Measurements from ENCODE around the gene CNTN4. TPM values are rescaled to one million over a fixed set of nuclear protein-coding genes. Genes with fewer than 3 reads are reported as not detected.
"Not testable (repeated sequence)": the region's sequence is repeated elsewhere in the genome, so short reads cannot be mapped to it uniquely, and the experiment has no call there.

The CNTN4 gene
- not detected in 2 replicates for total RNA-seq (2014; rRNA removed; shearing (Covaris generic); ENCODE audit: low replicate concordance)

- peak; percentile 11 for DNase-seq
- Histone ChIP-seq H3K36me3 (no peaks in the 10 kb centered on the region), H3K4me3 (no peak within 1 kb of the TSS), H3K9me3 (no peaks in the 10 kb centered on the region), H3K27me3 (peaks cover 10% of the 10 kb centered on the region)
These were observed at the start of gene CNTN4 for GRCh38 chr3:2098398-2099027. Gene CNTN4 (plus strand): TSS chr3:2098866.

DNA sequence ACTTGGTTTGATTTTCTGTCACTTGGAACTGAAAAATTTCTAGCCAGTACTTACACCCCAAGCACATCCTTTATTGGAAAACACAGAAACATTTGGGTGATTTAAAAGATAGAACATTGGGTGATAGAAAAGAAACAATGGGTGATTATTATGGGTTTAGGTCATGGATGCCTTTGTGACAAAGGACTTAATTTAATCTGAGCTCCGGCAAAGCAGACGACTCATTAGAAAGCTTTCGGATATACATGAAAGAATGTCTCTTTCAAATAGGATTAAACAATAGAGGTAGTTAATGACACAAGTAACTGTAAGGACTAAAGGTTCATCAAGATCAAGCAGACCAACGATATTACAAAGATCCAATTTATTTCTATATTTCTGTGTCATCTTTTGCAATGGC, 37.3 kb upstream of the CNTN4 start:
- Histone ChIP-seq H3K36me3 (no peaks in the 10 kb centered on the region), H3K27me3 (no peaks in the 10 kb centered on the region), H3K9me3 (no peaks in the 10 kb centered on the region), H3K4me3 (no peak overlapping the region)
- DNase-seq = no peak

GRCh38 chr3:2071531-2071930, 27.1 kb upstream of the CNTN4 start:
- no peak for DNase-seq
- Histone ChIP-seq H3K36me3 (no peaks in the 10 kb centered on the region), H3K9me3 (no peaks in the 10 kb centered on the region), H3K4me3 (no peak overlapping the region), H3K27me3 (no peaks in the 10 kb centered on the region)

- no peak for DNase-seq
- Histone ChIP-seq H3K4me3 (no peak overlapping the region), H3K9me3 (no peaks in the 10 kb centered on the region), H3K27me3 (no peaks in the 10 kb centered on the region), H3K36me3 (no peaks in the 10 kb centered on the region)
These were observed 19.8 kb upstream of the CNTN4 start for GRCh38 chr3:2078821-2079220.

DNA sequence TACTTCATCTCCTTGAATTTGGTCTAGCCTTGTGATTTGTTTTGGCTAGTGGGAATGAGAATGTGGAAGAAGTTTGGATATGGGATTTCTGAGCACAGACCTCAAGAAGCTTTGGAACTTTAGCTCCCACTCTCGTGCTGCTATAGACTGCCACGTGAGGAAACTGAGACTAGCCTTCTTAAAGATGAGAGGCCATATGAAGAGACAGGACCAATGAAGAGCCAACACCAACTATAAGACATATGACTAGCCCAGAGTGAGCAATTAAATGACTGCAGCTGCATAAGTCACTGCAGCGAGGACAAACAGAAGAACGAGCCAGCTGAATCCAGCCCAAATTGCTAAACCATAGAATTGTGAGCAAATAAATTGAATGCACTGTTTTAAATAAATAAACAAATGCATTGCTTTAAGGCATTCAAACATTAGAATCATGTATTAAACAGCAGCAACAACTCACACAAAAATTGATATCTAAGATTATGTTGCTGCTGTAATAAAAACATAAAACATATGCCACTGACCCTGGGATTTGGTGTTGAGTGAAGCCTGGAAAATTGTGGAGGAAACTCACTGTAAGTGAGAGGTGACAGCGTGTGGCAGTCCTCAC, 15.7 kb upstream of the CNTN4 start:
- Histone ChIP-seq H3K27me3 (no peaks in the 10 kb centered on the region), H3K36me3 (no peaks in the 10 kb centered on the region), H3K4me3 (no peak overlapping the region), H3K9me3 (no peaks in the 10 kb centered on the region)
- no peak for DNase-seq

DNA sequence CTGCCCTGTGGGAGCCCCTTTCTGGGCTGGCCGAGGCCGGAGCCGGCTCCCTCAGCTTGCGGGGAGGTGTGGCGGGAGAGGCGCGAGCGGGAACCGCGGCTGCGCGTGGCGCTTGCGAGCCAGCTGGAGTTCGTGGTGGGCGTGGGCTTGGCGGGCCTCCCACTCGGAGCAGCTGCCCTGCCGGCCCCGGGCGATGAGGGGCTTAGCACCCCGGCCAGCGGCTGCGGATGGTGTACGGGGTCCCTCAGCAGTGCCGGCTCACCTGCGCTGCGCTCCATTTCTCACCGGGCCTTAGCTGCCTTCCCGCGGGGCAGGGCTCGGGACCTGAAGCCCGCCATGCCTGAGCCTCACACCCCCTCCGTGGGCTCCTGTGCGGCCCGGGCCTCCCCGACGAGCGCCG, 15.1 kb upstream of the CNTN4 start:
- not testable (repeated sequence) for H3K36me3 ChIP-seq, H3K27me3 ChIP-seq, H3K4me3 ChIP-seq, H3K9me3 ChIP-seq, DNase-seq

- H3K27me3 ChIP-seq = no peaks in the 10 kb centered on the region
- H3K36me3 ChIP-seq = no peaks in the 10 kb centered on the region
- no peak for DNase-seq
- H3K4me3 ChIP-seq = no peak overlapping the region
- H3K9me3 ChIP-seq = no peaks in the 10 kb centered on the region
These were observed 8.4 kb upstream of the CNTN4 start for GRCh38 chr3:2090095-2090911.

DNA sequence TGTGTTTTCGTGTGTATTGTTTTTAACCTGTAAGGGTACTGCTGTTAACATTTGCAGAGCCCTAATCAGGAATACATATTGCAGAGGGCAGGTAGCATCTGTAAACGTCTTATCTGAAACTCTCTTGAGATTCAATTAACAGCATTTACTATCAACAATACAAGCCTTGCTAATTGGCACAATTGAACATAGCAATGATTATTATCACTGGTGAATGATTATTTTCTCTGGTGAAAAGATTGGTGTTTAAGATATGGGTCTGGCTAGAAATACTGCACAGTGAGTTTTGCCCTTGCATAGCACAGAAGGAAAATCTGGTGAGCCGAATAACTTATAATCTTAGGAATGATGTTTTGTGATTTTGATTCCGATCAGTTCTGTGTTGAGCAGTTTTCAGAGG, 5.9 kb upstream of the CNTN4 start:
- H3K36me3 ChIP-seq = no peaks in the 10 kb centered on the region
- H3K9me3 ChIP-seq = no peaks in the 10 kb centered on the region
- DNase-seq = no peak
- H3K27me3 ChIP-seq = no peaks in the 10 kb centered on the region
- H3K4me3 ChIP-seq = no peak overlapping the region

DNA sequence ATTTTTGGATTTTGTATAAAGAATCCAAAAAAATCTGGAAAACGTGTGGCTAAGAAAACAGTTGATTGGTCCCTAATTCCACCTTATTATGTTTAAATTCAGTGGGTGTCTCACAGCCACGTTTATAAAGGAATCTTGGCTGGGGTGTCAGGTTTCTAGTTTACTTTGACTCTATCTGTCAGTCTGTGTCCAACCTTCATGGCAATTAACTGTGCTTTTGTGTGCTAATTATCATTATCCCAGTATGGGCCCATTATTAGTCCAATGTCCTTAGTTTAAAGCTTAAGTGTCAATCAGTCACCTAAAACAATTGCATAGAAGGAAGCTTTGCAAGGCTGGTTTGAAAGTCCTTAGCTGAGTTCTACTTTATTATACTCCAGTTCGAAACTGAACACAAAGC, 3.7 kb upstream of the CNTN4 start:
- DNase-seq = no peak
- no peak overlapping the region for H3K4me3 ChIP-seq
- H3K27me3 ChIP-seq = peaks cover 10% of the 10 kb centered on the region
- no peaks in the 10 kb centered on the region for H3K36me3 ChIP-seq
- no peaks in the 10 kb centered on the region for H3K9me3 ChIP-seq

DNA sequence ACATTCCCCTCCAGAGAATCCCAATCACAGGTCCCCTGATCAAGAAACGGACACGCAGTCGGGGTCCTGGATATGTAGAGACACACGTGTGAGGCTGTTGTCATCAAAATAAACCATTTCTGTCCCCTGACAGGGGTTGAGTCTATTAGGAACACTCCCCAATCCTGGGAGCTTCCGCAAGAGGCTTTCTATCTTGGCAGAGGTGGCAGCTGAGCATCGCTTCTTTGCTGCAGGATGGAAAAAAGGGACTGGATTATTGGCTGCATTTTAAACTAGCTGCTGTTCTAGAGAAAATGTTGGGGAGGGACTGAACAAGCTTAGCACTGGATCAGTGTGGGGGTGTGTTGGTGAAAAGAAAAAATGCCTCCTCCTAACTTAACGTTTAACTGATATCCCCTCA, 2.5 kb upstream of the CNTN4 start:
- no peak for DNase-seq
- H3K36me3 ChIP-seq = no peaks in the 10 kb centered on the region

GRCh38 chr3:2097641-2098191, 950 bp upstream of the CNTN4 start:
- no peaks in the 10 kb centered on the region for H3K9me3 ChIP-seq
- peaks cover 10% of the 10 kb centered on the region for H3K27me3 ChIP-seq
- no peak for DNase-seq
- H3K36me3 ChIP-seq = no peaks in the 10 kb centered on the region
- H3K4me3 ChIP-seq = no peak overlapping the region

More for the DNA sequence above, 2.5 kb upstream of the CNTN4 start:
- H3K4me3 ChIP-seq = no peak overlapping the region
- H3K9me3 ChIP-seq = no peaks in the 10 kb centered on the region
- H3K27me3 ChIP-seq = peaks cover 10% of the 10 kb centered on the region

DNA sequence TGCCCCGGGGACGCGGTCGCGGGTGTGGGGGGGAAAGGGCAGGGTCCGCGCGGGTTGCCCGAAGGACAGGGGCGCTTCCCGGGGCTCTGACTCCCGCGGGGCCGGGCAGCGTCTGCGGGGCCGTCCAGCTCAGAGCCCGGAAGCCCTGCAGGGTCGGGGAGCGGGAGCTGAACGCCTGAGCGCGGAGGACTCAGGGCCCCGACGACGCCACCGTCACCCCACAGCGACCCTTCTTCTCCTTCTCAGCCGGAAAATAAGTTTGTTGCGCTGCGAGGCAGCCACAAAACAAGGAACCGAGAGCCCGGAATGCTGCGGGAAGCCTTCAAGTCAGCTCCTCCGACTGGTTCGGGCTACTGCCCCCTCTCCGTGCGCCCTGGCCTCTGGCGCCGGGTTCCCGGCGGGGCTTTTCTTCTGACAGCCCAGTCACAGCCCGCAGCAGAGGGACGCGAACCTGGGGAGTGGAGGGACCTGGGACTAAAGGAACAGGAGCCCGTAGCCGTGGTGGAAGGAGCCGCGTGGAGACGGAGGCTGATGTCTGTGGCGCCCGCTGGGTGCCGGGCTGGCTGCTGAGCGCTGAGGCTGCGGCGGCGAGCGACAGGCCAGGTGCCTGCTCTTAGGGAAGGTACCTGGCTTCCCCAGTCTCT, 484 bp downstream of the CNTN4 start:
- no peaks in the 10 kb centered on the region for H3K9me3 ChIP-seq
- no peak for DNase-seq
- no peaks in the 10 kb centered on the region for H3K36me3 ChIP-seq
- H3K4me3 ChIP-seq = no peak overlapping the region
- H3K27me3 ChIP-seq = peaks cover 10% of the 10 kb centered on the region

DNA sequence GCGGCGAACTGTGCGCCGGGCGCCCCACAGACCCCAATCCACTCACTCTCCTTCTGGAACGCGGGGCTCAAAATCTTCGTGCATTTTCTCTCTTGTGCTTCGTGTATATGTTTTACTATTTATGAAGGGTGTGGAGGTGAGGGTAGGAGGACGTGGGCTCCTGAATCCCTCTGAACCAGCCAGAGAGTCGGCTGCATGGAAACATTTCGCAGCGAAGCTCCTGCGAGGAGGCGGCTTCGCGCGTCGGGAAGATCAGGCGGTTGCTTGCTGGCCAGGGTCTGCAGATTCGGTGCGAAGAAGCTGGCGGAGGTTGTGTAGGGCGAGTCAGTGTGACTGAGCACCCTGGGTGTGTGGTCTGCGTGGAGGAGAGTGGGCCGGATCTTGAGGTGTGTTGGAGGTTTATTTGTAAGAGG, 1.1 kb downstream of the CNTN4 start:
- Histone ChIP-seq H3K27me3 (peaks cover 10% of the 10 kb centered on the region), H3K4me3 (no peak overlapping the region), H3K9me3 (no peaks in the 10 kb centered on the region), H3K36me3 (no peaks in the 10 kb centered on the region)
- no peak for DNase-seq

GRCh38 chr3:2106438-2106837, 7.8 kb downstream of the CNTN4 start:
- no peak for DNase-seq
- no peaks in the 10 kb centered on the region for H3K9me3 ChIP-seq
- H3K4me3 ChIP-seq = no peak overlapping the region
- H3K27me3 ChIP-seq = no peaks in the 10 kb centered on the region
- H3K36me3 ChIP-seq = no peaks in the 10 kb centered on the region

DNA sequence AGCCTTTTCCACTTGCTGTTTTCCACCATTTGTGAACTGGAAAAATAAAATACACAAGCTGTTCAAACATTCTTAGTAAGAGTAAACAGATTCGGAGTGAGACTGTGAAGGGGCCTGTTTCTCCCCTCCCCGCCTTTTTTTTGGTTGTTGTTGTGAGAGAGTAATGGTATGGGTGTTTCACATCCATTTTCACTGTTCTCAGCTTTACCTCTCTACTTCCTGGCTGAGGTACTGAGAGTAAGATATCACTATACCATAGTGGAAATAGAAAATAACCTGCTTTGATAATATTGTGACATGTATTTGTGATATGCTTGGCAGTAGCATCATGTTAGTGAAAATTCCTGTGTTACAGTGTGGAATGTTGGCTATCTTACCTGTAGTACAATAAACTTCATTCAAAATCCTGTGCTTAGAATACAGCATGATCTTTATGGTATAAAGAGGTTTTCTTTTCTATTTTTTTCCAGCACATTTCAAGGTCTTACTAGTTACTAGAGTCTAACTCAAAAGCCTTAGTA, 12.0 kb downstream of the CNTN4 start:
- Histone ChIP-seq H3K36me3 (no peaks in the 10 kb centered on the region), H3K9me3 (no peaks in the 10 kb centered on the region), H3K4me3 (no peak overlapping the region), H3K27me3 (no peaks in the 10 kb centered on the region)
- no peak for DNase-seq

DNA sequence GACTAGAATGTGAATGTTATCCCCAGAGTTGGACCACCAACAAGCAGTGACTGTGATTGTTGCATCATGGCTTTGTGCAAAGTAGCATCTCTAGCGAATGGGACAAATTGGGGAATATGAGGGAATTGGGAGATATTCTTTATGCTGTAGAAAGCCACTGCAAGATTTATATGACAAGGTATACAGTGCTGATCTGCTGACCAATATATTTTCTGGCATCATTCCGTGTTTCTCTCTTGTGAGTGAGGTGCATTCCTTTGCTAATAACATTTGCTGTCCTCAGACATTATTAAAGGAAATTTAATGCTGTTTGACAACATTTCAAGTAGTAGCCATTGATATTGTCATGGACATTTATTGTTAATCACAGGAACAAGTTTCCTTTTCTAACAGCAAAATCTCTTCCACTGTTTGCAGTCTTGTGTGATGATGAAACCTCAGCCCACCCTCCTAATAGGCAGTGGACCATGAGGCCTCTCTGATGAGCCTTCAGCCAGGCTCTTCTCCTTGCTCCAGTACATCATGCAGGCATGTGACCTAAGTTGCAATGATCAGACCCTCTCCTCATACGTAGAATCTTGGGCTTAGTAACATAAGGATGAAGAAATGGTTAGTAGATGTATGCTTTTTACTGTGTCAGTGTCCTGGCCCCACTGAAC, 16.1 kb downstream of the CNTN4 start:
- no peaks in the 10 kb centered on the region for H3K9me3 ChIP-seq
- H3K36me3 ChIP-seq = no peaks in the 10 kb centered on the region
- no peak overlapping the region for H3K4me3 ChIP-seq
- DNase-seq = no peak
- H3K27me3 ChIP-seq = no peaks in the 10 kb centered on the region

Data from MG63 (cell line).